Panc1 (cell line): ENCODE results near the gene INPP4B.

Experiments used
- CTCF ChIP-seq: fragments of 450-650 bp; IDR thresholded peaks from 2 replicates; pipeline ENCODE4 v1.5.1; 2017; ENCODE audit warnings: mild to moderate bottlenecking
- POLR2AphosphoS5 ChIP-seq: IDR thresholded peaks from 2 replicates; pipeline ENCODE4 v1.6.1; 2012; ENCODE audit warnings: mild to moderate bottlenecking, low read depth, low read length, moderate library complexity
- REST ChIP-seq, 2 experiments: IDR thresholded peaks; 2 replicates each; pipeline ENCODE4 v1.6.1; 2011 to 2012; ENCODE audit warnings: low read depth in 2 of 2, control low read depth in 1 of 2, low read length in 1 of 2, mild to moderate bottlenecking in 1 of 2, moderate library complexity in 1 of 2; ENCODE audit not compliant: insufficient read depth in 1 of 2
- SIN3A ChIP-seq: IDR thresholded peaks from 2 replicates; pipeline ENCODE4 v1.6.1; 2012; ENCODE audit warnings: low read depth, mild to moderate bottlenecking, low read length, moderate library complexity, borderline replicate concordance; ENCODE audit not compliant: insufficient read depth
- TCF7L2 ChIP-seq: IDR thresholded peaks from 2 replicates; pipeline ENCODE4 v1.6.1; 2011; ENCODE audit warnings: mild to moderate bottlenecking, low read depth, low read length, inconsistent platforms

GRCh38 chr4:142293536-142293935 lies 552.6 kb downstream of the INPP4B start:
- TF ChIP-seq SIN3A (no peak), CTCF (no peak), POLR2AphosphoS5 (no peak), REST (IDR thresholded peaks at IDR 0.05; ENCODE audit: insufficient read depth in 1 of 2, low read depth in 2 of 2, low read length in 1 of 2) (no peak), TCF7L2 (no peak)
